Epithelial cell of proximal tubule (primary cell): ENCODE measurements around the gene FAM149B1. TPM values are rescaled to one million over a fixed set of nuclear protein-coding genes. Genes with fewer than 3 reads are reported as not detected.
A peak's percentile ranks its signal among the peaks of the same experiment; 100 is the strongest.

ENCODE experiments used
- DNase-seq: peaks from one replicate; pipeline ENCODE4 v3.0.0-alpha.2; 2011; ENCODE audit warnings: low read depth
- H3K4me3 ChIP-seq: 2 replicates; pipeline ENCODE4 v1.5.1; 2011; ENCODE audit warnings: low read depth, mild to moderate bottlenecking, low read length
- total RNA-seq: library from RNA; depleted of rRNA; stranded (reverse); fragments of >200 nt; gene quantifications from 2 replicates; pipeline ENCODE4 v1.2.3, GENCODE V29; 2015
- TF ChIP-seq, protein P1 (sequence below): conservative IDR thresholded peaks from 2 replicates; pipeline ENCODE4 v1.5.1; 2012; ENCODE audit warnings: low read depth, mild to moderate bottlenecking, low read length

FAM149B1 gene
- total RNA-seq, 1 donor from 2014 or later, result 8.4 TPM

DNA sequence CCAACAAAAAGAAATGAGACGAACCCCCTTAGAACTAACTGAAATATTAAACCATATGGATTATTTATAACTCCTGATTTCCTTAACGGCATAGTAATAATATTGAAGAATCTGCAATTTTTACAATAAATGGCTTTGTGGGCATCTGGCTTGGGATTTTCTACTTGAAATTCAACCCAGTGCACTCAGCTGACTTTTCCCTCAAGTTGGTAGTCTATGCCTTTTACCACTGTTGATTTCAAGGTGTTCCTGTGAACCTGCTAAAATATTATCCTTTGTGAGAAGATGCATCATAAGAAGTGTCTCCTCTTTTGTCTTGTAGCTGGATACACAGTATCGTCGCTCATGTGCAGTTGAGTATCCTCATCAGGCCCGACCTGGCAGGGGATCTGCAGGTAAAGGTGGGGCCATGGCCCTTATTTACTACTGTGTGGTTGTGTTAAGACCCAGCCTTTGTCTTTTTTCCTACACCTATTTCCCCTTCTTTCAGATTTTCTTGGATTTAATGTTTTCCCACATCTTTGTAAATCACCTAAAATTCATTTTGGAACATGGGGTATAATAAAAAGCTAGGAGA is 71.2 kb downstream of the FAM149B1 start:
- no peak for DNase-seq
- no peak overlapping the region for H3K4me3 ChIP-seq
- TF ChIP-seq, protein P1, sequence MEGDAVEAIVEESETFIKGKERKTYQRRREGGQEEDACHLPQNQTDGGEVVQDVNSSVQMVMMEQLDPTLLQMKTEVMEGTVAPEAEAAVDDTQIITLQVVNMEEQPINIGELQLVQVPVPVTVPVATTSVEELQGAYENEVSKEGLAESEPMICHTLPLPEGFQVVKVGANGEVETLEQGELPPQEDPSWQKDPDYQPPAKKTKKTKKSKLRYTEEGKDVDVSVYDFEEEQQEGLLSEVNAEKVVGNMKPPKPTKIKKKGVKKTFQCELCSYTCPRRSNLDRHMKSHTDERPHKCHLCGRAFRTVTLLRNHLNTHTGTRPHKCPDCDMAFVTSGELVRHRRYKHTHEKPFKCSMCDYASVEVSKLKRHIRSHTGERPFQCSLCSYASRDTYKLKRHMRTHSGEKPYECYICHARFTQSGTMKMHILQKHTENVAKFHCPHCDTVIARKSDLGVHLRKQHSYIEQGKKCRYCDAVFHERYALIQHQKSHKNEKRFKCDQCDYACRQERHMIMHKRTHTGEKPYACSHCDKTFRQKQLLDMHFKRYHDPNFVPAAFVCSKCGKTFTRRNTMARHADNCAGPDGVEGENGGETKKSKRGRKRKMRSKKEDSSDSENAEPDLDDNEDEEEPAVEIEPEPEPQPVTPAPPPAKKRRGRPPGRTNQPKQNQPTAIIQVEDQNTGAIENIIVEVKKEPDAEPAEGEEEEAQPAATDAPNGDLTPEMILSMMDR, result no peak

DNA sequence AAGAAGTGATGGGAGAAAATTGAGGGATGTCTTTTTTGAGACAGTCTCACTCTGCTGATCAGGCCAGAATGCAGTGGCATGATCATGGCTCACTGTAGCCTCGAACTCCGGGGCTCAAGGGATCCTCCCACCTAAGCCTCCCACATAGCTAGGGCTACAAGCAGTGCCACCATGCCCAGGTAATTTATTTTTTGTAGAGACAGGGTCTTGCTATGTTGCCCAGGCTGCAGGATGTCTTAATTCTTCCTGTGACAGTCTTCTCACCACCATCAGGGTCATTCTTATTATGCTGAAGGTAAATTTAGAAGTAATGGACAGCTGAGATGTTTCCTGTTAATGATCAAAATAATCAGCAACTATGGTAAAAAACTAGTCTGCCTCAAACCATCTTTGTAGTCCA is 72.0 kb downstream of the FAM149B1 start:
- no peak for DNase-seq
- H3K4me3 ChIP-seq, result no peak overlapping the region
- TF ChIP-seq, protein P1, result no peak

DNA sequence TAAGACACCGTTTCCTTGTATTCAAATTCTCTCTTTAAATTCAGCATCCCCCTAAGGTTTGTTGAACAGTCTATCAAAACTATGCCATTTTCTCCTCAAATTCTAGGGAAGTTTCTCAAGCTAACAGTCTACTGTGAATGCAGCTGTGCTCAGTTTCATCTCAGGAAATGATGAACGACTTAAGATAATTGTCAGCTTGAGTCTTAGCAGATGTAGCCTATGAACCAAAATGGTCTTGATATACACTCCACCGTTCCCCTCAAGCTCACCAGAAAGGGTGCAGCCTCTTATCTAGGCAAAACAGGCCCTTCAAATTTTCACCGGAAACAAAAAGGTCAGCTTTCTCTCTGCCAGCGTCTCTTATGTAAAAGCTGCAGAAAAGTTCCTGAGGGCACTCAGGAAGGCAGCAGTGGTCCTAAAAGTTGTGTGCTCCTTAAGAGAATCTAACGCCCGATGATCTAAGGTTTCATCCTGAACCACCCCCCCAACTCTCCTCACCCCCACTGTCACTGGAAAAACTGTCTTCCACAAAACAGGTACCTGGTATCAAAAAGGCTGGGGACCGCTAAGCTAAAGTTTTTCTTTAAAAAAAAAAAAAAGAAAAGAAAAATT is 77.1 kb downstream of the FAM149B1 start:
- H3K4me3 ChIP-seq, result peak overlapping the region; percentile 79
- TF ChIP-seq, protein P1, result no peak
- DNase-seq, result no peak

DNA sequence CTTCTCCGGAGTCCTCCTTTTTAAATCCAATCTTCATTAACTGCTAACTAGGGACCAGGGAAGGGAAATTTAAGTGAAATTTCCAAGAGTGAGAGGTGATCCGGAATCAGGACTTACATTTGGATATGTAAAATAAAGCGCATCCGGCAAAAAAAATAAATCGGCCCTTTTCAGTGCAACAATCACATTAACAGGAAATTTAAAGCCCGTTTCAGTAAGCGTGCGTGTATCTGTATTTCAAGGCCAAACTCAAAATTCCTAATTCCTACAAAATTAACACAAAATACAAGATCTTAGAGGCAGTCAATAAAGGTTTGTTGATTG is 78.4 kb downstream of the FAM149B1 start:
- TF ChIP-seq, protein P1, result no peak
- H3K4me3 ChIP-seq, result peak overlapping the region; percentile 79
- DNase-seq, result no peak

DNA sequence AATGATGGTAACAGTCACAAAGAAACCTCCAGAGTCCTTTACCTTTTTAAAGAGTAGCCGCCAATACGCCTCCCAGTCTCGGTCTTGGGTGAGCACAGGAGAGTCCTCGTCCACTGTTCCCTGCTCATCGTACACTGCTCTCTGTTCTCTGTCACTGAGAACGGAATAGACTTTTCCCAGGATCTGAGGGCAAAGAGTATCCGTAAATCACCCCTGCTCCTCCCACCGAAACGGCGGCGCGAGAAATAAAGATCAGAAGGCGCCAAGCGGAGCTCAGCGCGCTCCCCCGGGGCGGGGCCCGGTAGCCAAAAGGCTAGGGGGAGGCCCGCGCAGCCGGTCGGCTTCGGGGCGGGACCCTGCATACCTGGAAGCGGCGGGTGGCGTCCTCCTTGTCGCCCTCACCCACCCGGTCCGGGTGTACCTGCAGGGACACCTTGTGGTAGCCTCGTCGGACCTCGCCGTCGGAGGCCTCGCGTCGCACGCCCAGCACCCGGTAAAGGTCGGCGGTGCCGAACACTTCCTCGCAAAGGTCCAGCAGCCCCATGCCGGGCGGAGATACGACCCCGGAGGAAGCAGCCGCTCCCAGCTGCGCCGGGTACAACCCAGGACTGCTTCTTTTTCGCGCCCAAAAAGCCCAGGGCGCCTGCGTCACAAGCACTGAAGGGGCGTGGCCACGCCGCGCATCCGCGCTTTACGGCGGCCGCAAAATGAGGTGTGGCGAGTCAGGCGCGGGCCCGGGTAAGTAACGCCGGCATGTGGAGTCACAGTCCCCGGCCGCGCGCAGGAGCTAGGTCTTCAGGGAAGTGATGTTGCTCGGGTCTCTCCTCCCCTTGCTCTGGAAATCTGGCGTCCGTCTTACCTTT is 79.0 kb downstream of the FAM149B1 start, which contains the start of gene DNAJC9:
DNAJC9 (minus strand) TSS at position 610 of the 863 bp plus-strand sequence; CDS start at position 544, 66 bp downstream.
- H3K4me3 ChIP-seq, result peak within 1 kb of the TSS; percentile 79
- DNase-seq, result no peak
- TF ChIP-seq, protein P1, result no peak

DNA sequence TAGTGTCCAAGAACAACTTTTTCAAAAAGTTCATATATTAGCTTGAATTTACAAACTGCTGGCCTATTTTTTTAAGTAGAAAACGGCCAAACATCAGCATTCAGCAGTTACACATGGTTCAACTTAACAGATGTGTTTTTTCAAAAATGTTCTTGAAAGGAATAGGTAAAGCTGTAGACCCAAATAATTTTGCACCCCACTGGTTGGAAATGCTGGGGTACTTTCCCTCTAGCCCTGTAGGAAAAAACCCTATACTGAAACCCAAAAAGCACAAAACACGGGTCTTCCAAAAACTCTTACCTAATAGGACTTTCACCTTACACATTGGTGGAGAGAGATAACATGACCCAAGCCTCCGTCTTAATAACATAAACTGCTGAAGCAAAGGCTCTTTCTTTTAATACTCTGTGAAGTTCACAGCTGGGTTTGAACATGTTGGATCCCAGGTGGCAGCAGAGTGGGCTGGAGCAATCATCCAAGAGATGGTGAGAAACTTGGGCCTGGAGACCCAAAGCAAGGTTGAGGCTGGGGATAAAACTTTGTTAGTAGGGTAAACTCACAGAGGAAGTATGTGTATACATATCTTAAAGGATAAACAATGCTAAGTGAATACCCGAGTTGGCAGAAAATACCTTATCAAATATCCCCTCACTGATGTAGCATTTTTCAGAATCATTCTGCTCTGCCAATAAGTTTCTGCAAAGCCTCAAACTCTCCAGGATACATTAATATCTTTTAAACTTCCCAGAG is 79.8 kb downstream of the FAM149B1 start:
- H3K4me3 ChIP-seq, result peak overlapping the region; percentile 79
- DNase-seq, result no peak
- TF ChIP-seq, protein P1, result no peak
